HG03196 (cell line): ENCODE measurements around the gene SLC23A2.
"Not testable (repeated sequence)": the region's sequence is repeated elsewhere in the genome, so short reads cannot be mapped to it uniquely, and the experiment has no call there.

Experiments used
- ATAC-seq: cut with Tn5 transposase; IDR thresholded peaks from one replicate; pipeline ENCODE4 v1.9.1; 2021; ENCODE audit not compliant: unreplicated experiment

SLC23A2 gene

DNA sequence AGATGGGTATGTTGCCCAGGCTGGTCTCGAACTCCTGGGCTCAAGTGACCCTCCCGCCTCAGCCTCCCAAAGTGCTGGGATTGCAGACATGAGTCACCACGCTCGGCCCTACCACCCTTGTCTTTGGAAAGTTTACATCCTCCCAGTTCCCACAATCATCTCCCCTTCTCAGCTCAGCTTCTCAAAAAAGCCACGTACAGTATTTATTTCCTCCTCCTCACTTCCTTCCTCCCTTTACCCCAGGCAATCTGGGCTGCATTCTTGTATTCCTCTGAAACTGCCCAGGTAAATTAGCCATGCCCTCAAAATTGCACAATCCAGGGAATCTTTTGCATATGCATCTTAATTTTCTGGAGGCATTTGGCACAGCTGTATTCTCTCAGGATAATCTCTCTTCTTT is 7.4 kb upstream of the SLC23A2 start:
- no peak for ATAC-seq

DNA sequence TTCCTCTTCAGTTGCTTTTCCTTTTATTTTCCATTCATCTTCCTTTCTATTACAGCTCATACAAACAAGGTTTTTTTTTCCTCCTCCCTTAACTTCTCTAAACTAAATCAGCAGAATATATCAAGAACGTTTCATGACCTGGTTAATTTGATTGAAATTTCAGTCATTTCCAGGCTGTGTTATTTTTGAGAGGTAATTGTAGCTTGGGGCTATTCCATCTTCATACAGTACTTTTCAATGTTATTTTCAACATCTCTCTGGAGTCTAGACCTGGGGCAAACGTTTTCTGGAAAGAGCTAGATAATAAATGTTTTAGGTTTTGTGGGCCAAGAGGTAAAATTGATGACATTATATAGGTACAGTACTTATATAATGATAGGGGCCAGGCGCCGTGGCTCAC is 4.0 kb upstream of the SLC23A2 start:
- no peak for ATAC-seq

DNA sequence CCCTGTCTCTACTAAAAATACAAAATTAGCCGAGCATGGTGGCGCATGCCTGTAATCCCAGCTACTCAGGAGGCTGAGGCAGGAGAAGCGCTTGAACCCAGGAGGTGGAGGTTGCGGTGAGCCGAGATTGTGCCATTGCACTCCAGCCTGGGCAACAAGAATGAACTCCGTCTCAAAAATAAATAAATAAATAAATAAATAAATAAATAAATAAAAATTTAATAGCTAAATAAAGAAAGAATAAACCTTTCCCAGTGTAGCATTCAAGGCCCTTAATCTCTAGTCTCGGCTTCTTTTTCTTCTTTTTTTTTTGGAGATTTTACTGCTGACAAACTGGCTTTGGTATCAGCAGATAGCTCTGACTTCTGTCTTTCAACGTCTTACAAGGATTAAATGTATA is 3.5 kb upstream of the SLC23A2 start:
- ATAC-seq: not testable (repeated sequence)

DNA sequence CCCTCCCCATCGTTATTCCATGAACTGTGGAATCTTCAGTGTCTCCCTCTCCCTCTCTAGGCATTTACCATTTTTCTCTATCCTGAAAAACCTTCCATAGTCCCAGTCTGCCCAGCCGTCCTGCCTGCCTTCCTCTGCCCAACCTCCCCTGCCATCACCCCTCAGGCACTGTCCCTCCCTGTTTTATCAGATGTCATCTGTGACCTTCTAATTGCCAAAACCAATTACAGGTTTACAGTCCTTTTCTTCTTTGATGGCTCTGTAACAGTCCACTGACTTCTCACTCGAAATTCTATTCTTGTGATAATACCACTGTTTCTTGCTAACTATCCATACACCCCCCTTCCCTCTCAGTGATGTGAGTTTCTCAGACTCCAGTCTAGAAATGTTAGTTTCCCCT is 2.3 kb upstream of the SLC23A2 start:
- no peak for ATAC-seq

DNA sequence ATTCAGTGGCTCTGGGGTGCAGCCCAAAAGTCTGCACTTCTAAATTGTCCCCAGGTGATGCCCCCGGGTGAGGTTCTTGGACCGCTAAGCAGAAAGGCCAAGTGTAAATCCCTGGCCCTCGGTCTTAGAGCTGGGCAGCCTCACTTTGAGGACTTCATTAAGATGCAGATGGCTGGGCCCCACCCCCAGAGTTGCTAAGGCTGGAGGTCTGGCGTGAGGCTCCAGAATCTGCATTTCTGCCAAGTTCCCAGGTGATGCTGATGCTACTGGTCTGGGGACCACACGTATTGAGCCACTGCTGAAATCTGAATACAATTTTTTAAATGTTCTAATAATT is 735 bp upstream of the SLC23A2 start:
- no peak for ATAC-seq

DNA sequence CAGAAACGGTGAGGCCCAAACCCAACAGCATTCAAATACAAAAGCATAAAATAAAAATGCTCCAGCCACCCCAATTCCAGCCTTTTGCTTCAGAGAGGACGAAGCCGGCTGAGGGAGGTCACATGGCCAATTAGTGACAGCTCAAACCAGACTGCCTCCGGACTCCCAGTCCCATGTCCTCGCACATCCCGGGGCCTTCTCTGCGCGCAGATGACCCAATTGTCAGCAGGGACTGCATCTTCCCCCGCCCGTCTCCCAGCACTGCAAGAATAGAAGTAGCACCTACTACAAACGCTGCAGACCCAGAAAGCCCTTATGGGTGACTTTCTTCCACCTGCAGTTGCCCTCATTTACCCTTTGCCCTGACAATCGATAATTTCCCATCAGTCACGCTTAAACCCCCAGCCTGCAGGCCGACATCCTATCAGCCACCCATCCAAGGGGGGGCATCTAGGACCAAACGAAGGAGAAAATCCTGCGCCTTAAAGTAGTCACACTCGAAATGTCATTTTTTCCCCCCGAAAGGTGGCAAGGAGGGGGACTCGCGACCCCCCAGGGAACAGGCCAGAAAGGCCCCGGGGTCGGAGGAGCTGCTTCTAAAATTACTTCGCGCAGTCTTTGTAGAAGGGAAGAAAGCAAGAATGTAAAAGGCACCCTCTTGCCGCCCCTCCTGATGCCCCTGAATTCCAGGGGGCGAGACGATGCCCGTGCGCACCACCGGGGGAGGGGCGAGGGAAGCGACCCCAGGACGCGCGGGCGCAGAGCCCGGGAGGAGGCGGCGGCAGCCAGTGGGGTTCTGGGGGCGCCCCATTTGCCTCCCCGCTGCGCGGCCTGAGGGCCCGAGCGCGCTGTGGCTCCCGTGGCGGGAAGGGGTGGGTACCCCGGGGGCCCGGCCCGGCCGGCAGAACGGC is 792 bp downstream of the SLC23A2 start:
- ATAC-seq: no peak

DNA sequence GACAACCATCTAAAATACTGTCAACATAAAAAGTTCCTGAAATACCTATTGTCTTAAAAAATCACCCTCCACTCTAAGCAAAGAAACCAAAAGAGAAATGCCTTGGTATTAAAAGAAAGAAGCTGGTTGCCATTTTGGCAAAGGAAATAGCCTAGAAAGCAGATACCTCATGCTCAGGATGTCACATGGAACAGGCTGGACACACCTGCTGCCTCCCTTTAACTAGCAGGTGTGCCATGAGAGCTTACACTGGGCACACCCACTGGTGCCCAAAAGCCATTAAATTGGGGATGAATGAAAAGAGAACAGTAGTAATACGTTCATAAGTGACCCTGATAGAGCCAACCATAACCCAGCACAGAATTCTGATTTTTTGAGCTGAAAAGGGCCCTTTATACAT is 1.5 kb downstream of the SLC23A2 start:
- ATAC-seq: no peak

DNA sequence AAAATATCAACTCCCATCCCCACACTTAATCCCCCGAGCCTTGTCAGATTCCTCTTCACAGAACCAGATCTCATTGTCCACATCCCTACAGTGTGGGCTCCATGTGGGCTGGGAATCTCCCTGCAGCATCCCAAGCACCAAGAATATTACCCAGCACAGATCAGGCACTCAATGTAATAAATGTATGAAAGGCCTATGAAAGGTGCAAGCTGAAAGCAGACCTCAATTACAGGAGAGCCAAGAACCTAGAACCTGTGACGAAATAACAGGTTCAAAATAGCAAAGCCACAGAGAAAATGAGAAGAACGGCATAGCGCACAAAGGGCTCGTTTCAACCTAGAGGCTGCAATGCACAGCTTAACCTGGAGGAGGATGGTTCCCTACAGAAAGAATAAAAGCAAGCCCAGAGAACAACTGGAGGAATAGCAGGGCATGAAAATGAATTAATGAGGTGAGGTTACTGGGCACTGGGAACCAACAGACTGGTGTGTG is 3.1 kb downstream of the SLC23A2 start:
- ATAC-seq: no peak

DNA sequence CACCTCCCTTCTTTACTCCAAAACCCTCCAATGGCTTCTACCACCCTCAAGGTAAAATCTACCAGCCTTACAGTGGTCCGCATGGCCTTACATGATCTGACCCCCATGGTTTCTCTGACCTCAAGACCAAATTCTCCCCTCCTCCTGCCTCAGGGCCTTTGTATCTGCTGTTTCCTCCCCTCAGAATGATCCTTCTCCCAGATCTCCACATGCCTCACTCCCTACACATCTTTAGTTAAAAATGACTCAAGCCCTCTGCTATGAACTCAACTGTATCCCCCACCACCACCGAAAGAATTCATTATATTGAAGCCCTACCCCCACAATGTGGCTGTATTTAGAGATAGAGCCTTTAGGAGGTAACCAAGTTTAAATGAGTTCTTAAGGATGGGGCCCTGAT is 4.1 kb downstream of the SLC23A2 start:
- no peak for ATAC-seq

DNA sequence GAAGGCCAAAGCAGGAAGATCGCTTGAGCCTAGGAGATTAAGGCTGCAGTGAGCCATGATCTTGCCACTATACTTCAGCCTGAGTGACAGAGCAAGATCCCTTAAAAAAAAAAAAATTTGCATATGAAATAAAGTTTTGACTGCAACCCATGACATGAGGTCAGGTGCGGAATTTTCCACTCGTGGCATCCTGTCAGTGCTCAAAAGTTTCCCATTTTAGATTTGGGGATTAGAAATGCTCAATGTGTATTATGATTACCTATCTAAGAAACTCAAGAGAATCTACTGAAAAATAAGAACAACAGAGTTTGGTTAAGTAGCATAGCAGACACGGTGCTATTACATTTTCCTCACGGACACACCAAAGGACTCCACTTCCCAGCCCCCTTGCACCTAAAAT is 11.7 kb downstream of the SLC23A2 start:
- no peak for ATAC-seq

DNA sequence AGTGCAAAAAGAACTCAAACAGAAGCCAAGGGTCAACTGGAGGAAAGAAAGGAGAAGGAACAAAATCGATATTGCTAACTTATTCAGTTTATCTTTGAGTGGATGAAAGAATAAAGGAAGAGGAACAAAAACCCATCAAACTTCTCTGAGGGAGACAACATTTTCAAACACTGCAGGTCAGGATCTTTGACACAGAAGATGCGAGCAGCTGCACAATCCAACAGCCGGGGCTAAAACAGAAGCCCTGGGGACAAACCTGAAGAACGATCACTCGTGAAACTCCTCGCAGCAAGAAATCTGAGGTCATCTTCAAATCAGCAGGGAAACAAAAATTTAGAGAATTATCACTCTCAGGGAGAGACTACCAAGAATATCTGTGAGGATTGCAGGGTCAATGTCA is 14.2 kb downstream of the SLC23A2 start:
- ATAC-seq: no peak

DNA sequence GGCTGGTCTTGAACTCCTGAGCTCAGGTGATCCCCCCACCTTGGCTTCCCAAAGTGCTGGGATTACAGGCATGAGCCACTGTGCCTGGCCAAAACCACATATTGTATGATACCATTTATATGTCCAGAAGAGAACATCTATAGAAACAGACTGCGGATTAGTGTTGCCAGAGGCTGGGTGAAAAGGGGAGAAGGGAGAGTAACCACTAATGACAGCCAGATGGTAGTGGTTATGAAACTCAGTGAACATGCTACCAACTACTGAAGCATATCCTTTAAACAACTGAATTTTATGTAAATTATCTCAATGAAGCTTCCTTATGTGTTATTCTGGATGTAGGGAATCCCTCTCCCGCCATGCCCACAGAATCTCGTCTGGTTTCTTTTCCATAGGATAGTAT is 15.7 kb downstream of the SLC23A2 start:
- ATAC-seq: no peak

DNA sequence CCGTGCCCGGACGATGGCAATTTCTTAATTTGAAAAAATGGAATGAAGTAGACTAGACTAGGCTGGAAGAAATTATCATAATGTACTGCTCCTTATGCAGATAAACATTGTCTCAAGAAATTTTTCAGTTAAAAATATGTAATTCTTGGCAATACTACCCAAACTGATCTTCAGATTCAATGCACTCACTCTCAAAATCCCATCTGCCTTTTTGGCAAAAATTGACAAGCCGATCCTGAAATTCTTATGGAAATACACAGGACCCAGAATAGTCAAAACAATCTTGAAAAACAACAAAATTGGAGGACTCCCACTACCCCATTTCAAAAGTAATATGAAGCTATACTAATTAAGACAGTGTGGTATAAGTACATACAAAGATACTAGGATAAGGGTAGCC is 19.0 kb downstream of the SLC23A2 start:
- no peak for ATAC-seq

DNA sequence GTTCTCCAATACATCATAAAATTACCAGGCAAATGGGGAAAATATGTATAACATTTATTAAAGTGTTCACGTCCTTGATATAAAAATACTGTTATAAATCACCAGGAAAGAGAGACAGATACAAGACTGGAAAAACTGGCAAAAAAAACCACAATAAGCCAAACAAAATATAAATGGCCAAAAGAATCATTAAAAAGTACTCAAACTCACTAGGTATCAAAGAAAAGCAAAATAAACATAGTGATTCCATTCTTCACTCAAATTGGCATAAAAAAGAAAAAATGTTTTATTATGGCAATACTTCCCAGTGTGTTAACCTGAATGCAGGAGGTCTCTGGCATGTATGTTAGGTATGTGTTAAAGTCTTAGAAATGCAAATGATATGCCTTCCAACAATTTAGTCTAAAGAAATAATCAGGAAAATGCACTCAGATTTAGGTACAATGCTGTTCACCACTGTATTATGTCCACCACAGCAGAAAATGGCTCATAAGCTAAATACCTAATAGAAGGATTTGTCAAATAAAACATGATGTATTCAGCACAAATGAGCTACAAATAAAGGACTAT is 21.4 kb downstream of the SLC23A2 start:
- ATAC-seq: no peak

DNA sequence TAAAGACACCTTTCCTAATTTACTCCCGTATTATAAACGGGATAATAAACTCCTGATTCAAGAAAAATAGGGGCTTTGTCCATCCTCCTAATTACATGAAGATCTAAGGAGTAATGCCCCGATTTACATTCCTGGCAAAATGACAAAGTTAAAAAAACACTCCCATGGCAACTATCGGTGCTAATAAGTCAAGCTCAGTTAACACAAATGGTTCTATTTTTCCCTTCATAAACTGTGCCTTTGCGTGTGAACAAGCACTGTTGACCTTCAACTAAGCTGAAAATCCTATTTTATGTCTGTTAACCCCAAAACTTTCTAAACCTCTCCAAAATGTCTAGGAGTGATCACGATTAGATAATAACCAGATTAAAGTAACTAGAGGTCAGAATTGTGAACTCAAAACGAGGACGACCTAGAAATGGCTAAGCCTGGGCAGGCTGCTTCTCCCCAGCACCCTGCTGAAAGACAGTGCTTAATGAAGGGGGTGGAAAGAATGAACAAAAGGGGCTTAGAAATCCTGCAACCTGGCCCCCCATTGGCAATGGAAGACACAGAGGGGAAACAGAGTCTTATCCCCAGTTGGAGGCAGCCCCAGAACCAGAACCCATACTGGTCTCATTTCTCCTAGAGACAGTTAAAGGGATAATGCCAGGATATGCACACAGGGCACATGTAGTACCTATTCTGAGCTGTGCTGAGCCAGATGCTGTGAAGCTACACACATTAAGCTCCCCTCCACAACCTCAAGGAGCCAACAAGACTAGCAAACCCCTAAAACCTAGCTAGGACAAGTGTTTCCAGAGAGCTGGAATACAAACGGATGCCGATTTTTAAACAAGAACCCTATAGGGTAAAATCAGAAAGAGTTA is 23.0 kb downstream of the SLC23A2 start:
- ATAC-seq: no peak

DNA sequence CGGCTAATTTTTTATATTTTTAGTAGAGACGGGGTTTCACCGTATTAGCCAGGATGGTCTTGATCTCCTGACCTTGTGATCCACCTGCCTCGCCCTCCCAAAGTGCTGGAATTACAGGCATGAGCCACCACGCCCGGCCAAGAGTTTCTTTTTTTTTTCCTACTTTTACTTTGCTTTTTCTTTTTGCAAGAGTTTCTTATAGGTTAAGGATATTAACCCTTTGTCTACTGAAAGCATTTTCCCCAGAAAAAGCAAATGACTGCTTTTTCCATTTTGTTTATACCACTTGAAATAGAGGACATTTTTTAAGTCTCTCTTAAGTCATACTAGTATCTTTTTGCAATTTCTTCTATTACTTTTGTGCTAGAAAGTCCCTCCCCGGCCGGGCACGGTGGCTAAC is 25.3 kb downstream of the SLC23A2 start:
- ATAC-seq: not testable (repeated sequence)

DNA sequence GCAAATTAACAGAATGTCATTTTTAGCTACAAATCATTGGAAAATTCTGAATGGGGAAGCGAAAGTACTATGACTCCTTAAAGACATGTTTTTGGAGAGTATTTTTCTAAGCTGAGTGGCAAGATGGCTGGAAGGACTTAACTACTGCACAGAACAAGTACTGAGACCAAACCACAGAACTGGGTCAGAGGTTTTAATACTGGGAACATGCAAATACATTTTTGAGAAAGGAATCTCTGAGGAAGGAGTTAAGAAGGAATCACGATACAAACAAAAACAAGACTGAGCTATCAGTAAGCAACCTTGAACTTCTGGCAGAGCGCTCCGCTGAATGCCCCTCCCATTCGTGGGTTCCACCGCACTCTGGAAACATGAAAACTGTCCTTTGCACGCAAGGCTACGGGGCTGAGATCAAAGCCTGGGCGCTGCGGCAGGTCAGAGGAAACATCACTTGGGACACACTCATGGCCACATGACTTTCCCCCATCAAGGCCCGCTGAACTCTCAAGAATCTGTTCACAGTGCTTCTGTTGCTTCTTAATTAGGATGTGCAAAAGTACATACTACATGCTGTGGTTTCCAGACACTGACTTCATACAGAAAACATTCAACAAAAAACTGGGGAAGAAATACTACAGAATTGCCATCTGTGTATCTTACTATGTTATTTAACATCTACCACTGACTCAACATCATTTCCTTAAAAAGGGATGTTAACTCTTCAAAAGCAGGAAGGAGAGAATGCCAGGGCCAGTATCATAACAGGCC is 27.8 kb downstream of the SLC23A2 start:
- peak; percentile 86 for ATAC-seq

DNA sequence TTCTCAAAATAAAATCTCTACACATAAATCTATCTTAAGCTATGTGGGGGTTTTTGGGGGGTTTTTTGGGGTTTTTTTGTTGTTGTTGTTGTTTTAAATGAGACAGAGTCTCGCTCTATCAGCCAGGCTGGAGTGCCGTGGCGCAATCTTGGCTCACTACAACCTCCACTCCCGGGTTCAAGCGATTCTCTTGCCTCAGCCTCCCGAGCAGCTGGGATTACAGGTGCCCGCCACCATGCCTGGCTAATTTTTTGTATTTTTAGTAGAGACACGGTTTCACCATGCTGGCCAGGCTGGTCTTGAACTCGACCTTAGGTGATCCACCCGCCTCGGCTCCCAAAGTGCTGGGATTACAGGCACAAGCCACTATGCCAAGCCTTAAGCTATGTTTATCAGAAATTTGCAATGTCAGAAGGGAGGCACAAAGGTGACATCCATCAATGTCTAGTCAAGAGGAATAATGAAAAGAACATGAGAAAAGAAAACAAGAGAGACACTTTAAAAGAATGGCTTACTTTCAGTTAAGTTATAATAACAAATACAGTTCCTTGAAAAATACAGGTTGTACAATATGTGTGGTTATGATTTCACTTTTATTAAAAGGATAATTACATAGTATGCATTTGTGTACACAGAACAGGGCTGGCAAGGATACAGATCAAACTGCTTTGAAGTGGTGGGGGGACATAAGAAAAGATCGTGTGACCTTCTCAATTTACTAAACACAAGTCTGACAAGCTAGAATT is 28.6 kb downstream of the SLC23A2 start:
- no peak for ATAC-seq

DNA sequence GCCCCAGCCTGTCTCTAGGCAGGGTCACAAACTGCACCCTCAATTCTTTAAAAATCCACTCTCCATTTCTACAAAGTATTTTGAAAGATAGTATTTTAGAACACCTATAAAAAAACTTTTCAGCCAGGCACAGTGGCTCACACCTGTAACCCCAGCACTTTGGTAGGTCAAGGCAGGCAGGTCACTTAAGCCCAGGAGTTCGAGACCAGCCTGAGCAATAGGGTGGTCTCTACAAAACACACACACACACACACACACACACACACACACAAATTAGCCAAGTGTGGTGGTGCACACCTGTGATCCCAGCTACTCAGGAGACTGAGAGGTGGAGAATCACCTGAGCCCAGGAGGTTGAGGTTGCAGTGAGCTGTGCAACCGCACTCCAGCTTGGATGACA is 30.2 kb downstream of the SLC23A2 start:
- no peak for ATAC-seq

DNA sequence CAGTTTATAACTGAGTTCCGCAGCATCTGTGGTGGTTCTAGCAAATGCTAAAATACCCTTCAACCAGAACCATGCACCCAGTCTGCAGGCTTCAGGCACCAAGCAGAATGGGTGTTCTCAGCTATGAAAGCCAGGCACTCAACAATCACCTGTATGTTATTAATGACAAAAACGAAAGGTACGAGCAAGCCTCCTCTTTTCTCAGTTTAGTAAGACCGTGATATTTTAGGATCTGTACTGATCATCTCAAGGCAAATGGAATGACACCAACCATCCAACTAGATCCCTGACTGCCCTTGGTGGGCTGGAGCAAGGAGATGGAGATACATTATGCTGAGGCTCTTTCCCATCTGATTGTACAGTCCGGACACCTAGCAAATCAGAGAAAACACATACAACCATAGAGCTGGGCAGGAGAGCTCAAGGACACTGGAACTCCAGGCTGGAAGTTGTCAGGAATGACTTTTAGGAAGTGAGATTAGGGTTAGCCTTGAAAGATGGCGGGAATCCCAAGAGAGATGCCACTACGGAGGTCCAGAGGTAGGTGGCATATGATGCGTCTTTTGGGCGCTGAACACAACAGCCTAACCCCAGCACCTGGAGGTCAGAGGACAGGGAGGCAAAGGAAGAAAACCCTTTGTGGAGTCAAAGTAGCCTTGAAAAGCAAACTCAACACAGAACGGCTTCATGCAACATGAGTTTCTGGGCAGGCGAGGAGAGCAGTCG is 33.4 kb downstream of the SLC23A2 start:
- ATAC-seq: no peak
